Kidney (tissue), 14 donors: Measurements from ENCODE around the gene FAM20A. TPM values are rescaled to one million over a fixed set of nuclear protein-coding genes. Genes with fewer than 3 reads are reported as not detected.

Experiments
- DNase-seq, 5 donors: peaks; one replicate each; pipeline ENCODE4 v3.0.0-alpha.2; 2013 to 2020
- FAIRE-seq: peaks from 2 replicates; lab custom pipeline; 2012; peaks lifted over from hg19 to GRCh38; lab: Jason Lieb, UNC
- H3K27ac ChIP-seq, 2 donors: one replicate each; pipeline ENCODE4 v1.7.0; 2013; ENCODE audit warnings: low read depth in 2 of 2, low read length in 2 of 2, inconsistent platforms in 1 of 2
- H3K27me3 ChIP-seq: one replicate; pipeline ENCODE4 v1.7.1; 2013; ENCODE audit warnings: low read length, inconsistent platforms; ENCODE audit not compliant: control insufficient read depth, insufficient read depth
- H3K36me3 ChIP-seq, 3 donors: one replicate each; pipeline versions ENCODE4 v1.7.0 to v1.7.1; 2013; ENCODE audit warnings: low read length in 3 of 3, control low read depth in 1 of 3, inconsistent platforms in 1 of 3; ENCODE audit not compliant: insufficient read depth in 3 of 3, control insufficient read depth in 2 of 3
- H3K4me1 ChIP-seq, 3 donors: one replicate each; pipeline versions ENCODE4 v1.7.0 to v1.7.1; 2013; ENCODE audit warnings: low read length in 3 of 3, inconsistent platforms in 1 of 3, low read depth in 1 of 3; ENCODE audit not compliant: control insufficient read depth in 2 of 3, insufficient read depth in 2 of 3
- H3K4me3 ChIP-seq, 3 donors: one replicate each; pipeline versions ENCODE4 v1.7.0 to v1.8.1; 2013; ENCODE audit warnings: low read length in 3 of 3, control low read depth in 1 of 3, inconsistent platforms in 1 of 3
- H3K9ac ChIP-seq, 3 donors: one replicate each; pipeline versions ENCODE4 v1.7.0 to v1.7.1; 2013; ENCODE audit warnings: low read length in 3 of 3, control low read depth in 1 of 3, inconsistent platforms in 1 of 3
- H3K9me3 ChIP-seq, 3 donors: one replicate each; pipeline versions ENCODE4 v1.7.0 to v1.7.1; 2013; ENCODE audit warnings: low read length in 3 of 3, control low read depth in 1 of 3, inconsistent platforms in 1 of 3; ENCODE audit not compliant: control insufficient read depth in 2 of 3, insufficient read depth in 1 of 3
- CTCF ChIP-seq: IDR thresholded peaks from 3 replicates; pipeline ENCODE4 v1.5.1; 2012; ENCODE audit warnings: mild to moderate bottlenecking, moderate library complexity, borderline replicate concordance; ENCODE audit not compliant: insufficient read depth; ENCODE audit errors: extremely low read depth
- intact Hi-C: fragments of 100-400 bp; cut with DNase I; formaldehyde crosslinking; loops from one replicate; pipeline ENCODE4 v1.11.1; 2022
- polyA plus RNA-seq: library from polyadenylated mRNA; stranded (reverse); fragments of 350-450 nt; fragmentation: Illumina TruSeq; extraction: RNeasy Lipid Tissue Mini Kit (QIAGEN cat#74804); gene quantifications from one replicate; pipeline ENCODE4 v1.2.3, GENCODE V29; 2014; ENCODE audit warnings: low read depth, low replicate concordance; ENCODE audit not compliant: insufficient read depth
- total RNA-seq: library from RNA; stranded (reverse); fragmentation: NEBNext Ultra II Directional; extraction: Animal tissue kit (Norgen Biotek cat#: 25700); gene quantifications from one replicate; pipeline ENCODE4 v1.2.1, GENCODE V29; 2021
- donor health status: control.
- donor health status: control.
- donor health status: control.
- donor health status: control.
- donor health status: control.
- donor health status: DM: yes; HTN: yes; CAD: no.
- donor health status: Normal renal cell carcinoma (clear cell type).

Gene FAM20A
- total and polyA plus RNA-seq, 2 donors from 2014 or later: 65.8 to 77.7 TPM

- Histone ChIP-seq H3K9ac (no peak overlapping the region), H3K9me3 (peaks cover 2 to 25% (median 7%) of the 10 kb centered on the region in 3 donors), H3K36me3 (no peaks in the 10 kb centered on the region), H3K4me3 (no peak overlapping the region), H3K4me1 (peaks cover 0 to 3% (median 2%) of the 10 kb centered on the region in 3 donors), H3K27me3 (no peaks in the 10 kb centered on the region), H3K27ac (no peak overlapping the region)
- no peak for DNase-seq
- no peak for FAIRE-seq
- intact Hi-C loops: loop anchor here (10.0 kb wide), 1 partner anchor 78 kb away; no protein-coding TSS in a partner anchor
- no peak for TF ChIP-seq CTCF
Observed at GRCh38 chr17:68612209-68612922, 11.2 kb upstream of the FAM20A start.

GRCh38 chr17:68611353-68612208 lies 10.4 kb upstream of the FAM20A start:
- Histone ChIP-seq H3K27me3 (no peaks in the 10 kb centered on the region), H3K4me1 (peaks cover 0 to 3% (median 2%) of the 10 kb centered on the region in 3 donors), H3K9me3 (peaks cover 2 to 25% (median 7%) of the 10 kb centered on the region in 3 donors), H3K4me3 (no peak overlapping the region), H3K27ac (no peak overlapping the region), H3K9ac (no peak overlapping the region), H3K36me3 (no peaks in the 10 kb centered on the region)
- FAIRE-seq (no peak), DNase-seq (peak in 2 of 5 donors; percentile 25 to 40)
- TF ChIP-seq CTCF: no peak
- intact Hi-C loops: loop anchor here (10.0 kb wide), 1 partner anchor 77 kb away; no protein-coding TSS in a partner anchor

- DNase-seq: no peak
- Histone ChIP-seq H3K4me1 (peaks cover 0 to 3% (median 2%) of the 10 kb centered on the region in 3 donors), H3K27ac (no peak overlapping the region), H3K4me3 (no peak overlapping the region), H3K9ac (no peak overlapping the region), H3K36me3 (no peaks in the 10 kb centered on the region), H3K27me3 (no peaks in the 10 kb centered on the region), H3K9me3 (peaks cover 2 to 25% (median 7%) of the 10 kb centered on the region in 3 donors)
- intact Hi-C loops: loop anchor here (10.0 kb wide), 1 partner anchor 76 kb away; no protein-coding TSS in a partner anchor
- no peak for TF ChIP-seq CTCF
- no peak for FAIRE-seq
Observed at GRCh38 chr17:68610554-68610953, 9.4 kb upstream of the FAM20A start.
